HG02623 (cell line): Measurements from ENCODE around the gene CD3D.

Experiments
- ATAC-seq: cut with Tn5 transposase; IDR thresholded peaks from one replicate; pipeline ENCODE4 v1.9.1; 2021; ENCODE audit warnings: moderate library complexity; ENCODE audit not compliant: unreplicated experiment

CD3D gene

DNA sequence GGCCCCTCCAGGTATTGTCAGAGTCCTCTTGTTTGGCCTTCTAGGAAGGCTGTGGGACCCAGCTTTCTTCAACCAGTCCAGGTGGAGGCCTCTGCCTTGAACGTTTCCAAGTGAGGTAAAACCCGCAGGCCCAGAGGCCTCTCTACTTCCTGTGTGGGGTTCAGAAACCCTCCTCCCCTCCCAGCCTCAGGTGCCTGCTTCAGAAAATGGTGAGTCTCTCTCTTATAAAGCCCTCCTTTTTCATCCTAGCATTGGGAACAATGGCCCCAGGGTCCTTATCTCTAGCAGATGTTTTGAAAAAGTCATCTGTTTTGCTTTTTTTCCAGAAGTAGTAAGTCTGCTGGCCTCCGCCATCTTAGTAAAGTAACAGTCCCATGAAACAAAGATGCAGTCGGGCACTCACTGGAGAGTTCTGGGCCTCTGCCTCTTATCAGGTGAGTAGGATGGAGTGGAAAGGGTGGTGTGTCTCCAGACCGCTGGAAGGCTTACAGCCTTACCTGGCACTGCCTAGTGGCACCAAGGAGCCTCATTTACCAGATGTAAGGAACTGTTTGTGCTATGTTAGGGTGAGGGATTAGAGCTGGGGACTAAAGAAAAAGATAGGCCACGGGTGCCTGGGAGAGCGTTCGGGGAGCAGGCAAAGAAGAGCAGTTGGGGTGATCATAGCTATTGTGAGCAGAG, 37.8 kb downstream of the CD3D start, which contains the start of gene CD3E:
TSS of gene CD3E (plus strand) at position 163 of the 681 bp plus-strand sequence. CDS start at position 386, 223 bp downstream.
- no peak for ATAC-seq

GRCh38 chr11:118304227-118304567, 38.3 kb downstream of the CD3D start:
- no peak for ATAC-seq

DNA sequence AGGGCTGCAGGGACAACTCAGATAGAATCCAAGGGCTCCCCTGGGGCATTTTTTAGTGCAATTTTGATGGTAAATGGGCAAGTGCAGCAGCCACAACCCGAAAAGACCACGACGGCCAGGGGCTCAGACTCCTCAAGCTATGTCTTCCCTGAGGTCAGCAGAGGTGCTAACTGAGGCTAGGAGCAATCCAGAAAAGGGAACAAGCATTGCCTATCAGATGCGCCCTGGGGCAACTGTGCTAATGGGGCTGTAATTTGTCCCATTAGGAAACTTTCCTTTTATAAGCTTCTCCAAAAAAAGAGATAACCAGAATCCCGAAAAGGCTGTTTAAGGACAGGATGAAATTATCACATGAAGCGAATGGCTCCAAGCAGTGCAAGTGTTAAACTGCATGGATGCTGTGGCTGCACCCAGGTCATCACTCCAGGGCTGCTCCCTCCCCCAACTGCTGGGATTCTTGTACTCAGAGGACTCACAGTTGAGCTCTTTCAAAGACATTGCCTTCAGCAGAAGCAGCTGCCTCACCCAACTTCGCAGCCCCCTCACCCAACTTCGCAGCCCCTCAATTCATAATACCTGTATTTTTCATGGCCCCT, 40.8 kb downstream of the CD3D start:
- ATAC-seq = no peak

- no peak for ATAC-seq
These were observed 46.6 kb downstream of the CD3D start for GRCh38 chr11:118295815-118296454.

GRCh38 chr11:118295199-118295598, 47.3 kb downstream of the CD3D start:
- ATAC-seq = no peak

DNA sequence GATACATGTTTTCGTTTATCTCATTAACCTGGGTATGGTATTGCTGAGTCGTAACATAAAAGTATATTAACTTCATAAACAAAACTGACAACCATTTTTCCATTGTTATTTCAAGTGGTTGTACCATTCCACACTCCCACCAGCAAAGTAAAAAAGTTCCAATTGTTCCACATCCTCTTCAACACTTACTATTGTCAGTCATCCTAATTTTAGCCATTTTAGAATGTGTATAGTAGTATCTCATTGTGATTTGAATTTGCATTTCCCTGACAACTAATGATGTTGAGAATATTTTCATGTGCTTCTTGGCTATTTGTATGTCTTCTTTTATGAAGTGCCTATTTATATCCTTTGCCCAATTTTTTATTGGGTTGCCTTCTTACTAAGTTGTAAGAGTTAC, 48.5 kb downstream of the CD3D start:
- no peak for ATAC-seq

GRCh38 chr11:118291477-118292135, 50.9 kb downstream of the CD3D start:
- no peak for ATAC-seq

DNA sequence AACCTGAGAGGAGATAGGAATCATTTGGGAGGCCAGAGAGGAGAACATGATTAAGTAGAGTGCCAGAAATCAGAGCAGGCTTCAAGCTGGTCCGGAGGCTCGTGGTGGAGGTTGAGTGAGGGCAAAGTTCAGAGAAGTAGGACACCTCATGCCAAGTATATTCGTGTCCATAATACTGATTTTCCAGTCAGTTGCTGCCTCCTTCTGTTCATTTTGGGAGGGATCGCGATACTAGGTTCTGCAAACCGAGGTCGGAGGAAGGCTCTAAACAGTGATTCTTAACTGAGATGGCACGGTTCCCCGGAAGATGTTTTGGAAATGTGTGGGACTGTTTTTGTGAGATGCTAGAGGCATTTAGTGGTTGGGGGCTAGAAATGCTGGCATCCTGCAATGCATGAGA, 51.6 kb downstream of the CD3D start:
- ATAC-seq = no peak

DNA sequence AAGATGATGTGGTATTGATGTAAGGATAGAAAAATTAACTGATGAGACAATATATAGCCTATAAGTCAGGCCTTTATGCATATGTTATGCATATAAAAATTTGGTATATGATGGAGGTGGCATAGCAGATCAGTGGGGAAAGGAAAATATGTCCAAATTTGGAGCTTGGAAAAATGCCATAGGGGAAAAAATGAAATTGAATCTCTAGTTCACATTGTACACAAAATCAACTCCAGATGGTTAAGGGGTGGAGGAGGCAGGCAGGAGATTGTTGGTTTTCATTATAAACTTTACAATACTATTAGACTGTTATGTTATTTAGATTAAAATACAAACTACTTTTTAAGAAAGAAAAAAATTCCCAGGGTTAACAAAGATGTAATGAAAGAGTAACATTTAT, 53.1 kb downstream of the CD3D start:
- no peak for ATAC-seq
